Activated CD4-positive, CD25-positive, alpha-beta regulatory T cell treated with anti-CD3 and anti-CD28 coated beads, Interleukin-2, amount 50 U/mL, for 72 hours (primary cell): ENCODE measurements around the gene SERGEF.

Experiments
- DNase-seq: peaks from one replicate; pipeline ENCODE4 v3.0.0; 2021

Gene SERGEF

DNA sequence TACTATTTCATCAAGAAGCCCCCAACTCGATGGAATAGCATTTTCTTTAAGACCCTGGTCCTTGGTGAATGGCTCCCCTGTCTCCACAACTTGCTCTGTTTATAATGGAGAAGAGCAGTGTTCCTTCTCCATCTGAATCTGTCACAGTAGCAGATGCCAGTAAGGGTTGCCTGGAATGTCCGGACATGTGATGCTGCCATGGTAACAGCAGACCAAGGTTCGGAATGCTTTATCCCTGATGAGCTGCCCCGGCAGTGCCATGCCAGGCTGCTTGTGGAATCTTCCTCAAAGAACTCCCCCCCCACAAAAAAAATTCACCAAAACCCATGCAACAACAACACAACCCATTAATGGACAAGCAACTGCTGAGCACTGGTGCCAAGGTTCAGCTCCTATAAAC lies 205.8 kb downstream of the SERGEF start:
- no peak for DNase-seq

DNA sequence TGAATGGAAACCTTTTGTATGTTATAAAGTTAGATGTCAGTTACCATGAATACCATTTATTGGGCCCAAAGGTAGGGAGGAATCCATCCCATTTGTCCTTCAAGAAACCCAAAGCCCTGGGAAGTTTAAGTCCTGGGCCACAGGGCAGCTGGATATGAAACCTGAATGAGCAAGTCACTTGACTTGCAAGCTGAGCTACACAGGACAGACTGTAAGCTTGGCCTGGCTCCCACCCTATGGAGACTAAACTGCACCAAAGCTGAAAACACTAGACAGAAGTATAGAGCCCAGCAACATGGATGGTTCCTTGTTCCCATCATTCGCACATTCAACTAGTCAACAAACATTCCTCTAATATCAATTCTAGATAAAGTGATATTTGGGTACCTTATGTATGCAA lies 207.0 kb downstream of the SERGEF start:
- DNase-seq = no peak

DNA sequence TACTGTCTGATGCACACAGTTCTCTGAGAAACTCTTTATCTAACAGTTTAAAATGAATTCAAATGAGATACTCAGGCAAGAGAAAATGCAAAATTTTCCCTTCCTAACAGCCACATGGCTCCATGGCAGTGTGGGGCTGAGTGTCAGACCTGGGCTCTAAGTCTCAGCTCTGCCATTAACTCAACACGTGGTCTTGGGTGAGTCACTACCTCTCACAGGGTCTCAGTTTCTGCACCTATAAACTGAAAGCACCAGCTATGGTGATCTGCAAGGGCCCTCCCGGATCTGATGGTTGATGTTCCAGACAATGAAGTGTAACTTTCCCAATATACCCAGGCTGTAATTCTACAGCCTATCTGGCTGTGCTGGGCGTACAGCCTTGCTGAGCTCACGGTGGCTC lies 207.8 kb downstream of the SERGEF start:
- no peak for DNase-seq

DNA sequence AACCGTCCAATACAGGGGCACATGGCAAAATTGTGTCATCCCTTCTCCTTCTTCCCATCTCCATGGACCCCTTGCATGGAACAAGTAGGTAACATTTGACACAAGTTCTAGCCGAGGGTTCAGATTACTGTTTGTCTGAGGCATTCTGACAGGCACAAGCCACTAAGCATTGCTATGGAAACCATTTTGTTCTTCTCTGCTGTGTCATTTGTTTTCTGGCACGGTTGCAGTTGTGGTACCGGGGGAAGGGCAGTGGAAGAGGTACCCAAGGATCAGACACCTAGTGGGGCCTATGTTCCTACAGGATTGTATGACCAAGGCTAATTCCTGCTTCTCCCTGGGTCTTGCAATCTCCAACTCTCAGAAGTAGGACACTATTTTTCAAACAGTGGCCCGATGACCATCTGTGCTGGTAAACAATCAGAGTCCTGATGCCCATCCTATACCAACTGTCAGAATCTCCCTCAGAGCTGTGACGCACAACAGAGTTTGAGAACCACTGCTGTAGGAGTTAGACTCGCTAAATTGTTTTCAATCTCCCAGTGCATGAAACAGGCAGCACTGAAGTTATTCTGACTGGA lies 209.0 kb downstream of the SERGEF start:
- no peak for DNase-seq

DNA sequence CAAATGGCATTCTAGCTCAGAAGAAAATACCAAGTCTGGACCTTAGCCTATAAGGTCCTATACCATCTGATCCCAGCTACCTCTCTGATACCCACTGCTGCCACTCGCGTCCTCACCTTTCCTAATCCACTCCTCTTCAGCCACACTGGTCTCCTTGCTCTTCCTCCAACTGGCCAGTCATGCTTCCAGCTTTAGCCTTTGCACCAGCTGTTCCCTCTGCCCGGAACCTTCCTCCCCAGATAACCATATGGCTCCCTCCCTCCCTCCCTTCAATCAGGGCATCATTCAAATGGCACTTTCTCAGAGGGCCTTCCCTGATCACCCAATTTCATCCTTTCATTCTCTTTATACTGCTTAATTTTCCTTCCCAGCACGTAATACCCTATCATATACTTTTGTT lies 210.4 kb downstream of the SERGEF start:
- no peak for DNase-seq

DNA sequence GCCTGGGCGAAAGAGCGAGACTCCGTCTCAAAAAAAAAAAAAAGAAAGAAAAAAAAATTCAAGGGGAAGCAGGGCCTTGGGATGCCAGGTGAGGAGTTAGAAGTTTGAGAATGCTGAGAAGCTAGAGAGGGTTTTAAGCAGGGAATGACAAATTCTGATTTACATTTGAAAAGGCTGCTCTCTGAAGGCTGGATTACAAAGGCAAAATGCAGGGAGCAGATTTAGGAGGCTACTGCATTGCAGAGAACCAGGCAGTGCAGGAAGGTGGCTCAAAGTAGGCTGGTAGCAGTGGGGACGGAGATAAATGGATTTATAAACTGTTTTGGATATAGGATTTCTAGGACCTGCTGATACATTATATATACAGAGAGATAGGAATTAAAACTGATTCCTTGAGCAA lies 211.7 kb downstream of the SERGEF start:
- no peak for DNase-seq

DNA sequence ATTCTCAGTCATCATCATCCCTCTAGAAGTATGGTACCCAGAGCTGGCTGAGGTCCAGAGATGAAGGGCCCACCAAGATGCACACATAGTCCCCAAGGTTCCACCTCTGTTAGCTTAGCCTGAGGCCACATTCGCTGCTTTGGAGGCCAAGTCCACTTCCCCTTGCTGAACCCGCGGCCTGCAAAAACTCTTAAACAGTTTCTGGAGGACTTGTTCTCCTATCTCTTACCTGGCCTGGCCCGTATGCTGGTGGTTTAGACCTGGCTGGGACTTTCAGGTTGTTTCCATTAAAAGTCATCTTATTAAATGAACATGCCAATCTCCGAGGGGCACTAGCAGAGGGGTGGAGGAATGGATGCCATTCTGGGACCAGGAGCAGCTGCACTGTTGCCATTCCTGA lies 213.7 kb downstream of the SERGEF start:
- DNase-seq = no peak

DNA sequence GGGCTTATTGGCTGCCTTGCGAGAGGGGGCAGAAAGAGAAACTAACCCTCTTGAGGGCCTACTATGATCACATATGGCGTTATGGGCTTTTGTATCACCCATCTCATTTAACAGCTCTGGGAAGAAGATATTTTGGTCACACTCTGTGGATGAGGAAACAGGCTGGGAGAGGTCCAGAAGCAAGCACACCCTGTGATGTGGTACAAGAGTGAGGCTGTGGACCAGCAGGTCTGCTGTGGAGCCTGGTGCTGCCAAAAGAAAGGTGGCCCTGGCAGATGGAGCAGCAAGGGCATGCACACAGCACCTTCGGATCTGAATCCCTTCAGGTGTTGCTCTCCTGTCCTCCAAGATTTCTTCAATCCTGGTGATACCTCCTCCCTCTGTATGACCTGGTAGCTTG lies 214.1 kb downstream of the SERGEF start:
- DNase-seq = no peak

DNA sequence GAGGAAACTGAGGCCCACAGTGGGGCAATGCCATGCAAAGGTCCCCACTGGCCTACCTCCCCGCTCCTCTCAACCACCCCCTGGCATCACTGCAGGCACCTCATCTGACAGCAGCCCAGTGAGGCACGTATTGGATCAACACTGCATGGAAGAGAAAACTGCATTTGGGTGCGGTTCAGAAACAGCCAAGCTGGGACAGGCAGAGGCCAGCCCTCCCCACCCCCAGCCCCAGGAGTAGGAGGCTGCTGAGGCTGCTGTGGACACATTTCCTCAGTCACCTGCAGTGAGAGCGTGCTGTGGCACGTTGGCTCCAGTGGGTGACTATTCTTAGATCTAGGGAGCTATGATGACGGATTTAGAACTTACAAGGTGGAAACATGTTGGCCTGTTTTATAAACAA lies 214.6 kb downstream of the SERGEF start:
- no peak for DNase-seq

DNA sequence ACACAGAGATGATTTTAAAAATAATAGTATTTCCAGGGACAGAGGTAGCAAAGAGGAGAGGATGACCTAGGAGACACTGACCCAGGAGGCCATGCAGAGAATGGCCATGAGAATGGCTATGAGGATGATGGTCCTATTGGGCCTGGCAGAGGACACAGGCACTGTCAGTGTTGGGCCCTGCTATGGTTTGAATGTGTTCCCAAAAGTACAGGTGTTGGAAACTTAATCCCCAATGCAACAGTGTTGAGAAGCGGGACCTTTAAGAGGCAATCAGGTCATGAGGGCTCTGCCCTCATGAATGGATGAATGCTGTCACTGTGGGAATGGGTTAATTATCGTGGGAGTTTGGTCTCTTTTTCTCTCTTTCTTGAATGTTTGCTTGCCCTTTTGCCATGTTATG lies 216.7 kb downstream of the SERGEF start:
- no peak for DNase-seq

DNA sequence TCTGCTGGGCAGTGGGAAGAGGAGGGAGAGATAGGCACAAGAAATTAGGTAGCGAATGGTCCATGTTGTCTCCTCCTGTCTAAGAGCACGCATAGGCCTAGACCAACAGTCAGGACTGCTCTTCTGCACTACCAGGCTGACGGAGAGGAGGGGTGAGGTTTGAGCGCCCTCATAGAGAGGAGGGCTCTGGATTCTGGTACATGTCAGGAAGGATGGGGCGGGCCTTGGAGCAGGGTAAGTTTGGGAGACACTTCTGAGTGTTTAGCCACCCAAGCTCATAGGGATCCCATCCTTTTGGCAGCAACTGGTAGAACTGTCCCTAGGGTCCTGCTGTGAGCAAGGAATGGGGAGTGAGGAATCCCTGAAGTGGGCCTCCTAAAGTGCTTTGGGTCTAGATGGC lies 217.9 kb downstream of the SERGEF start:
- DNase-seq = no peak

DNA sequence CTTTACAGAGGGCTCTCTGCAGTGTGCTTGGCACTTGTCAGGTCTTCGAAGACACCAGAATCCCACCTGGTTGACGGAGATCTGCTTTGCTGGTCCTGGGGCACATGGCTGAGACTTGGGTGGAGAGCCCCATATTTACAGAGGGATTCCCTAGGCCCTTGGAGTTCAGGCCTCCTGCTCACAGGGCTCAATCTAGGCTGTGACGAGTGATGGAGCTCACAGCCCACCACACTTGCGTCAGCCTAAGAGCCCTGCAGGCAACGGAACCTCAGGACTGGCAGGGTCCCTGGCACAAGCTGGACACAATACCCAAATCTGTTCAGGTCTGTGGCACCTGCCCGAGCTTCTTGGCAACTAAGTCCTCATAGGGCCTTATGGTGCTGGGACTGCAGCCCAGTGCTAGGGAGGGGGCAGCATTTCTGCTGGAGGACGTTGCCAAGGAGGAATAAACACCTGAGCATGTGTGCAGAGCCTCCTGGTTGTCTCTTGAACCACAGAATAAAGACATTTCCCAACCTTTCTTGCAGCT lies 219.1 kb downstream of the SERGEF start:
- DNase-seq = no peak

DNA sequence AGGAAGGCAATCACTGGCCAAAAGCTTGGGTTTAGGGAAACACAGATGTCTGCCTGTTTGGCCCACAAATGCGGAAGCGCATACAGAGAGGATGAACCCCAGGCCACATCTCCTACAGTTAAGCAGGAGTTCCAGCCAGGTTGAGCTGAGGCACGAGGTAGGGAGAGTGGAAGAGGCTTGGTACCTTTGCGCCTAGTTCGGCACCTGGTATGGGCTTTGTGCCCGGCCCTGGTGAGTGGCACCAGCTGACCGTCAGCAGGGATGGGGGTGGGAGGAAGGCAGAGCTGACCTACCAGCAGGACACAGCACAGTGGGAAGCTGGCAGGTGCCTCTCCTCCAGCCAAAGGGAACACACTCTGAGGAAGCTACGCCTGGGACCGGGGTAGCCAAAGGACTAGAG lies 220.7 kb downstream of the SERGEF start:
- no peak for DNase-seq

DNA sequence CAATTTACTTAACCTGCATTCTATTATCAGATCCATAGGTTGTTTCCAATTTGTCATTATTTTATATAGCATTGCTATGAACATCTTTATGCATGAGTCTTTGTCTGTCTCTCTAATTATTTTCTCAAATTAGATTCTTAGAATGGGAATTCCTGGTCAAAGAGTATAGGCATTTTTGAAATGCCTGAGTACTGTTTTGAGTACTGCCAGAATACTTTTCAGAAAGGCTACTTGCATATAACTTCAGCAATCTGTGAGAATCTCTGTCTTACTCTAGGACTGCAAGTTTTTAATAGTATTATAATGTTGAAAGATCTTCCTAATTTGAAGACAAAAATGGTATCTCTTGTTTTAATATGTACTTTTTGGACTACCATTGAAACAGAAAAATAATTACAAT lies 221.7 kb downstream of the SERGEF start:
- DNase-seq = no peak

DNA sequence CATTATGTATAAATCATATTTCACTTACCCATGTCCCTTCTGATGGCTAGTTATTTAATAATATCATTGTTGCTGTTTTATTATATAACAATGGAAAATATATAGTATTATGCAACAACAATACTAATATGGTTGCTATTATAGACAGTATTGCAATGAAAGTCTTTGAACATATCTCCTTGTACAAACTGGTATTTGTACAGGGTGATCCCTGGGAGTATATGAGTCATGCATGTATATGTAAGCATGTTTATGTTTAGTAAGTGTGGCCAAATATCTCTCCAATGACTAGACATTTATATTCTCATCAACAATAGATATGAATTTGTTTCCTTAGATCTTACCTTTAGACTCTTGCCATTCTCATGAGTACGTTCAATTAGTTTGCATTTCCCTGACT lies 222.4 kb downstream of the SERGEF start:
- DNase-seq = no peak

DNA sequence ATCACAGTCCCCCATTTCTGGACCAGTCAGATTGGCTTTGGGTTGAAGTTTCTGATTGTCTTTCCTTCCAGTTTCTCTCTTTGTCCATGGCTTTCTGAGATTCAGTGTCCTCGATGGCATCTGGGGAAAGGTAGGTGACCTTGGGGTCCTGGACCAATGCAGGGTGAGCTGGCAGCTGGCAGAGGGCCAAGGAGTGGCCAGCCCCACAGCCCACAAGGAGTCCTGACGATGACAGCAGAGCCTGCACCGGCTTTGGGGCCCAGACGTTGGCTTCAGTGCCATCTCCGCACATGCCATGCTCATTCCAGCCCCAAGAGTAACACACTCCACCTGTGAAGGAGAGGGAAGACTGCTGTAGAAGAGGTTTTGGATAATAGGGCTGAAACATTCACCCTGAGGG lies 224.8 kb downstream of the SERGEF start:
- DNase-seq = no peak

DNA sequence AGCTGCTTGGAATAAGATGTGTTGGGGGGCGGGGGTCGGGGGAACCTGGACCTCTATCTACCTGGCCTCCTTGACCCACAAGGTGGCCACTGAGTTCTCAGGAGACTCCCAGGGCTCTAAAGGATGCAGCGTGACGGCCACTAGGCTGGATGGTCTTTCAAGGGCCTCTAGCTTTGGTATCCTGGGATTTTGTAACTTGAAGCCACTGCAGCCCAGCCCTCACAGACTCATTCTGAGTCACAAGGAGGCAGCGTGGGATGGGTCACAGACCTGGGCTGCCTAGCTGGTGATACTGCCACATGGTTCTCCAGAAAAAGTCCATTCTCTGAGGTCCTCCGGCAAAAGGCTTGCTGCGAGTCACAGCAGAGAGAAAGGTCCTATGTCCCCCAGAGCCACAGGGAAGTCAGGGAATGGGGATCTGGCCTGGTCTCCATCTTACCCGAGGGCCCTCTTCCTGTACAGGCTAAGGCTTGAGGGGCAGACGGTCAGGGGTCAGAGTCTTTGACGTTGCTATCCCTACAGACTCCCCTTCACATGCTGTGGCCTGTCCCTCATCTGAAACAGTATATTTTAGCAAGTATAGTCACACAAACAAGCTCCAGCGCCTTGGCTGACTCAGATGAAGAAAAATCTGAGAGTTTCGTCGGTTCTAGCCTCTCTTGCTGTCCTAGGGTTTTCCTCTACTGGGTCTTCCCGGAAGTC lies 225.9 kb downstream of the SERGEF start:
- no peak for DNase-seq

DNA sequence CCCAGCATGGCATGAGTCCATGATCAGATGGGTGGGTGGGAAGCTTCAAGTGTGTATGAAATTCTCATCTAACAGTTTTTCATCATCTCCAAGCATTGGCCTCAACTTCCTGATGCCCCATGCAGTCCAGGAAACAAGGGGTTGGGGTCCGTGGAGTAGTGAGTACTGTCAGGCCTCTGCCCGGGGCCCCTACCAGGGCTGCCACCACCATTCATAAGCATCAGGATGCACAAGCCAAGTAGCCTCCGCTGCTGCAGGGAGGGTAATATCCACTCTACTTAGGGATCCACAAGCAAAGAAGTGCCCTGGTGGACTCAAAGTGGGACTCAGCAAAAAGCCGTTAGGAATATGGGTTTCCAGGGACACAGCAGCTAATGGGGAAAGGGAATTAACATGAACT lies 229.0 kb downstream of the SERGEF start:
- DNase-seq = no peak

DNA sequence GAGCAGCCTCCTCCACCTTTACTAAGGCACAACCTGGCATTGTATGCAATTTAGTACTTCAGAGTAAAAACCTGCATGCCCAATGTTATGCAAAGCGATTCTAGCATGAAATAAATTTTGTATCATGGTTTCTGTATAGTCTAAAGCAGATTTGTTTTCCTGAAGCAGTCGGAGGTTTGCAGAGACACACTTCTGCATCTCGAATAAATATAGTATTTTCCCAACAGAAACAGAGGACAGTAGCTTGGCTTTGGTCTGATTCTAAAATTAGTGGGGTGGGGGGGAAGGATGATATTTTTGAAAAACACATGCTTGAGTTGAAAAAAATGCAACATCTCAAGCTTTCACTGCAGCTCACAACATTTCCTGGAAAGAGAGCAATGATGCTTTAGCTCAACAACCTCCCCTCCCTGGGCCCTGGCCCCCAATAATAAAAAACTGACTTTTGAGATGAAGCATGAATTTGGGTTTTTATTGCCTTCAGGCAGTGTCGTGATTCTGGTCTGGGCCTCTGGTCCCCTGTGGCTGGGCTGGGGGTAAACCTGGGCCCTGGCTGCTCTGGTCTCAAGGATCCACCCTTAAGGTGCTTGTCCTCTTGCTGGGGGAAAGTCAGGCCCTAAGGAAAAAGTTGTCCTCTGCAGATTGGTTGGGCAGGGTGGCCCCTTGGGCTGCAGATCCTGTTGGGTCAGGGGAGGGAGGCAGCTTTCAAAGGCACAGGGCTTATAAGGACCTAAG lies 230.1 kb downstream of the SERGEF start:
- no peak for DNase-seq

DNA sequence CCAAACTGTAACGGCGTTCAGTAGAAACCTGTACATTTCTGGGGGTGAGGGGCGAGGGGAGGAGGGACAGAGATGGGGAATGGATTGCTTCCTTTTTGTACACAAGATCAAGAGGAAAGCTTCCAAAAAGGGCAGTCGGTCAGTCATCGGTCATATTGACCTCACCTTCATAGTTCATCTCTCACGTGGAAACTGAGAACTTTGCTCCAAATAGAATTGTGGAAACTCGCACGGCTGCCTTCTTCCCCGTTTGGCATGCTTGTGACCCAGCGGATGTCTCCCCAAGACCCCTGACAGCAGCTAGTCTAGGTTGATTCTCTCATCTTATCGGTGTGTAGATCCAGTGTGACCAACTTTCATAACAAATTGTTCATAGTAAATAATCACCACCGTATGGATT lies 230.7 kb downstream of the SERGEF start:
- no peak for DNase-seq

DNA sequence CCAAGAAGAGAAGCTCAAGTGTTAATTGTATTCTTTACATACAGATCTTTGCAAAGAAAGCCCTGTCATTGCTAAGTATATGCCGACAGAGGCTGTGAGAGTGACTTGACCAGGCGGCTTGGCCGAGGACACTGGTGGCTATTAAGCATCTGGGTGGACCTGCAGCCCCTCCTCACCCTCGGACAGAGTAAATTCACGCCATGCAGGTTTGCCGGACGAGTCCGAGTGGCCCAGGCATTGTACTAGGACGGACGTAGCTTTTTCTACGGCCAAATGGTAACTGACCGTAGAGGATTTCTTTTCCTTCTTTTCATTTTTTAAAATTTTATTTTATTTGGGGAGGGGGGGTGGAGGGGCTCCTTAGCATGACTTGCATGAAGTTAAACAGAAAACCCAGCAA lies 231.2 kb downstream of the SERGEF start:
- no peak for DNase-seq

DNA sequence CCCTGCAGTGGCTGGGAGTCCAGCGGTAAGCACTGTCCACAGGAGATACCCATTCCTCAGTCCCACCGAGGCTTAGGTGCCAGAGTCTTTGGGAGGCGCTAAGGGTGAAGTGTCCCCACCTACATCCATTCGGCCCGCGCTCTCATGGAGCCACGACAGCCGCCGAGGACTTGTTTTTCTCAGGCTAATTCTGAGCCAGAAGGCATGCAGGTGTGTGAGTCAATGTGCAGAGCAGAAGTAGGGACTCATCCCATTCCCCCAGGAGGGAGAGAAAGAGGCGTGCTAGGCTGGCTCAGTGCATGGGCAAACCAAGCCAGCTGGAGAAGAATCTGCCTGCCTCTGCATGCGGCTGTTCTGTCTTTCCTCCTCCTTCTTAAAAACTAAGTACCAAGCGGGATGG lies 231.6 kb downstream of the SERGEF start:
- DNase-seq = no peak

DNA sequence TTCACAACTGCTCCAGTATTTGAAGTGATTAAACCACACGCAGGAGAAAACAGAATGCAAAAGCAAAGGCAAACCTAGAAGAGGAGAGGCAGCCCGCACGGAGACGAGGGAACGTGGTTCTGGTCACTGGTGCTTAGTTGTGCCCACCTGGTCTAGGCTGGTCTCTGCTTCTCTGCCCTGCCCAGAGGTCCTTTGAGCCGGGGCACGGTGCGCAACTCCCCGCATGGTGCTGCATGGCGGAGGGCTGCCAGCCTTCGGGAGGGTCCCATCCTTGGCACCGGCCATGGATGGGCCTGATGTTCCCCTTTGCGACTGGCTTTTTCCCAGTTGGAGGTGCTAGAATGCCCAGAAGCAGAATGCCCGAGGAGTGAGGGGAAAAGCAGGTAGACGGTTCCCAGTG lies 232.2 kb downstream of the SERGEF start:
- DNase-seq = no peak

DNA sequence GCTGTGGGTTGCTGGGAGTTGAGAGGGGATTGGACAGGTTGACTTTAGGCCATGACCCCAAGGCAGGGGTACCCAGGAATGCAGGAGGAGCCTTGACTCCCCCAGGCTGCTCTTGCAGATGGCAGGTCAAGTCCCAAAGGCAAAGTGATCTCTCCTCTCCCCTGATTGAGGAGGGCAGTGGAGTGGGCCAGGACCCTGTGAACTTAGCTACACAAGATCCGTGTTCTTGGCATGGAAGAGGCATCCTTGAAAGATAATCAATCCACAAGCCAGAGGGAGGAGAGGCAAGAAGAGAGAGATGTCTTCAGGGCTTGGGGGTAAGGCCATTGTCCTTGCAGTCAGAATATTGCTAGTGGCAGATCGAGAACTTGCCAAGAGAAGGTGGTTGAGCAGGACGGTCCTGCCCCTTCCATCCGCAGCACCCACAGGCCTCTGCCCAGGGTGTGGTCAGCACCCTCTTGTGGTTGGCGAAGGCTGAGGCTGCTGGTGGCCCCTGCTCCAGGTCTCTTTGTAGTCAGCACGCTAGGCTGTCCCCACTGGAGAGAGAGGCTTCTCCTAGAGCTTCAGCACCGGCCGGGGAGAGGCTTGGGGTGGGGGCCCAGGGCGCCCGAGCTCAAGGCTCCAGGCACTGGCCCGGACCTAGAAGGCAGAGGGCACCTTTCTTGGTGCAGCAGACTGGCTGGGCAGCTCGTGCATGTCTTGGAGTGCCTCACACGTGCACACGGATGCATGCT lies 232.8 kb downstream of the SERGEF start:
- no peak for DNase-seq
